Kidney (tissue), 14 donors: ENCODE data around the gene PHOX2B. TPM values are rescaled to one million over a fixed set of nuclear protein-coding genes. Genes with fewer than 3 reads are reported as not detected.
"Not testable (repeated sequence)": the region's sequence is repeated elsewhere in the genome, so short reads cannot be mapped to it uniquely, and the experiment has no call there.

Source experiments
- DNase-seq, 5 donors: peaks; one replicate each; pipeline ENCODE4 v3.0.0-alpha.2; 2013 to 2020
- FAIRE-seq: peaks from 2 replicates; lab custom pipeline; 2012; peaks lifted over from hg19 to GRCh38; lab: Jason Lieb, UNC
- H3K27ac ChIP-seq, 2 donors: one replicate each; pipeline ENCODE4 v1.7.0; 2013; ENCODE audit warnings: low read depth in 2 of 2, low read length in 2 of 2, inconsistent platforms in 1 of 2
- H3K27me3 ChIP-seq: one replicate; pipeline ENCODE4 v1.7.1; 2013; ENCODE audit warnings: low read length, inconsistent platforms; ENCODE audit not compliant: control insufficient read depth, insufficient read depth
- H3K36me3 ChIP-seq, 3 donors: one replicate each; pipeline versions ENCODE4 v1.7.0 to v1.7.1; 2013; ENCODE audit warnings: low read length in 3 of 3, control low read depth in 1 of 3, inconsistent platforms in 1 of 3; ENCODE audit not compliant: insufficient read depth in 3 of 3, control insufficient read depth in 2 of 3
- H3K4me1 ChIP-seq, 3 donors: one replicate each; pipeline versions ENCODE4 v1.7.0 to v1.7.1; 2013; ENCODE audit warnings: low read length in 3 of 3, inconsistent platforms in 1 of 3, low read depth in 1 of 3; ENCODE audit not compliant: control insufficient read depth in 2 of 3, insufficient read depth in 2 of 3
- H3K4me3 ChIP-seq, 3 donors: one replicate each; pipeline versions ENCODE4 v1.7.0 to v1.8.1; 2013; ENCODE audit warnings: low read length in 3 of 3, control low read depth in 1 of 3, inconsistent platforms in 1 of 3
- H3K9ac ChIP-seq, 3 donors: one replicate each; pipeline versions ENCODE4 v1.7.0 to v1.7.1; 2013; ENCODE audit warnings: low read length in 3 of 3, control low read depth in 1 of 3, inconsistent platforms in 1 of 3
- H3K9me3 ChIP-seq, 3 donors: one replicate each; pipeline versions ENCODE4 v1.7.0 to v1.7.1; 2013; ENCODE audit warnings: low read length in 3 of 3, control low read depth in 1 of 3, inconsistent platforms in 1 of 3; ENCODE audit not compliant: control insufficient read depth in 2 of 3, insufficient read depth in 1 of 3
- intact Hi-C: fragments of 100-400 bp; cut with DNase I; formaldehyde crosslinking; loops from one replicate; pipeline ENCODE4 v1.11.1; 2022
- polyA plus RNA-seq: library from polyadenylated mRNA; stranded (reverse); fragments of 350-450 nt; fragmentation: Illumina TruSeq; extraction: RNeasy Lipid Tissue Mini Kit (QIAGEN cat#74804); gene quantifications from one replicate; pipeline ENCODE4 v1.2.3, GENCODE V29; 2014; ENCODE audit warnings: low read depth, low replicate concordance; ENCODE audit not compliant: insufficient read depth
- total RNA-seq: library from RNA; stranded (reverse); fragmentation: NEBNext Ultra II Directional; extraction: Animal tissue kit (Norgen Biotek cat#: 25700); gene quantifications from one replicate; pipeline ENCODE4 v1.2.1, GENCODE V29; 2021
- TF ChIP-seq, protein P1 (sequence below): IDR thresholded peaks from 3 replicates; pipeline ENCODE4 v1.5.1; 2012; ENCODE audit warnings: mild to moderate bottlenecking, moderate library complexity, borderline replicate concordance; ENCODE audit not compliant: insufficient read depth; ENCODE audit errors: extremely low read depth
- donor health status: control.
- donor health status: control.
- donor health status: control.
- donor health status: control.
- donor health status: control.
- donor health status: DM: yes; HTN: yes; CAD: no.
- donor health status: Normal renal cell carcinoma (clear cell type).

Gene PHOX2B
- total and polyA plus RNA-seq, 2 donors from 2014 or later, result not detected

DNA sequence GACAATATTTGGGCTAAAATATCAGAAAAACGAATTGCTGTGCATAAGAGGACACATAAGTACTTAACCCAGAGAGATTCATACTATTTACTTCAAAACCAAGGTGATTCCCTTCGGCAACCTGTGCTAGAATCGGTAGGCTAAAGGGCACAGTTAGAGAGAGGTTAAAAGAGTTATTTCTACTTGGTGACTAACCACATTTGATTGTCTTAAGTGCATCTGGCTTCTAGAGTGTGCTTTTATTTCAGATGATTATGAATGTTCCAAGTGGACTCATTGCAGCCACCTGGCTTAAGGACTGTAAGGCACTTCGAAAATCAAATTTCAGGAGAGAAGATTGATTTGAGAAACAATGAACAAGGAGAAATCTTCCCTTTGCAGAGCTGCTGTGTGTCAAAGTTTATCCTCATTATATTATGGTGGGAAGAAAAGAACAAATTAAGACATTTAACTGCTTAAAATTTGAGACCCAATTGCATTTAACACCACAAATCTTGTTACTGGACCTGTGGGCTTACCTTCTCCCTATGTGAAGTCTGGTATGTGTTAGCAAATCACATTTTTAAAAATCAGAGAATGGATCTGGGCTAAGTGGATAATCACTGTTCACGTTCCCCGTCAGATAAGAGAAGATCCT is 34.0 kb downstream of the PHOX2B start:
- FAIRE-seq (no peak), DNase-seq (no peak)
- TF ChIP-seq, protein P1, sequence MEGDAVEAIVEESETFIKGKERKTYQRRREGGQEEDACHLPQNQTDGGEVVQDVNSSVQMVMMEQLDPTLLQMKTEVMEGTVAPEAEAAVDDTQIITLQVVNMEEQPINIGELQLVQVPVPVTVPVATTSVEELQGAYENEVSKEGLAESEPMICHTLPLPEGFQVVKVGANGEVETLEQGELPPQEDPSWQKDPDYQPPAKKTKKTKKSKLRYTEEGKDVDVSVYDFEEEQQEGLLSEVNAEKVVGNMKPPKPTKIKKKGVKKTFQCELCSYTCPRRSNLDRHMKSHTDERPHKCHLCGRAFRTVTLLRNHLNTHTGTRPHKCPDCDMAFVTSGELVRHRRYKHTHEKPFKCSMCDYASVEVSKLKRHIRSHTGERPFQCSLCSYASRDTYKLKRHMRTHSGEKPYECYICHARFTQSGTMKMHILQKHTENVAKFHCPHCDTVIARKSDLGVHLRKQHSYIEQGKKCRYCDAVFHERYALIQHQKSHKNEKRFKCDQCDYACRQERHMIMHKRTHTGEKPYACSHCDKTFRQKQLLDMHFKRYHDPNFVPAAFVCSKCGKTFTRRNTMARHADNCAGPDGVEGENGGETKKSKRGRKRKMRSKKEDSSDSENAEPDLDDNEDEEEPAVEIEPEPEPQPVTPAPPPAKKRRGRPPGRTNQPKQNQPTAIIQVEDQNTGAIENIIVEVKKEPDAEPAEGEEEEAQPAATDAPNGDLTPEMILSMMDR, result no peak
- Histone ChIP-seq H3K4me3 (no peak overlapping the region), H3K27me3 (no peaks in the 10 kb centered on the region), H3K9me3 (no peaks in the 10 kb centered on the region), H3K4me1 (no peaks in the 10 kb centered on the region), H3K9ac (no peak overlapping the region), H3K36me3 (no peaks in the 10 kb centered on the region), H3K27ac (no peak overlapping the region)
- intact Hi-C loops, result no loop called here

GRCh38 chr4:41713768-41714167 is 34.8 kb downstream of the PHOX2B start:
- TF ChIP-seq, protein P1, result no peak
- H3K4me3 ChIP-seq, result no peak overlapping the region
- H3K27me3 ChIP-seq, result no peaks in the 10 kb centered on the region
- no peak overlapping the region for H3K9ac ChIP-seq
- FAIRE-seq (no peak), DNase-seq (no peak)
- intact Hi-C loops, result no loop called here
- no peak overlapping the region for H3K27ac ChIP-seq
- no peaks in the 10 kb centered on the region for H3K9me3 ChIP-seq
- H3K4me1 ChIP-seq, result no peaks in the 10 kb centered on the region
- H3K36me3 ChIP-seq, result no peaks in the 10 kb centered on the region

- TF ChIP-seq, protein P1, result no peak
- DNase-seq (no peak), FAIRE-seq (no peak)
- Histone ChIP-seq H3K9me3 (no peaks in the 10 kb centered on the region), H3K4me3 (no peak overlapping the region), H3K9ac (no peak overlapping the region), H3K4me1 (no peaks in the 10 kb centered on the region), H3K27ac (no peak overlapping the region), H3K27me3 (no peaks in the 10 kb centered on the region), H3K36me3 (no peaks in the 10 kb centered on the region)
- intact Hi-C loops, result no loop called here
These were observed 36.1 kb downstream of the PHOX2B start for GRCh38 chr4:41712425-41712824.

- FAIRE-seq, H3K27me3 ChIP-seq, DNase-seq, H3K4me3 ChIP-seq, intact Hi-C loops, H3K27ac ChIP-seq, H3K9me3 ChIP-seq, H3K36me3 ChIP-seq, H3K4me1 ChIP-seq, H3K9ac ChIP-seq: not testable (repeated sequence)
These were observed 36.9 kb downstream of the PHOX2B start for GRCh38 chr4:41711654-41712053.
